GM18909 (cell line): ENCODE data around the gene XXYLT1.

Experiments used
- ATAC-seq: cut with Tn5 transposase; IDR thresholded peaks from one replicate; pipeline ENCODE4 v1.9.1; 2021; ENCODE audit warnings: mild to moderate bottlenecking; ENCODE audit not compliant: unreplicated experiment, poor library complexity

The XXYLT1 gene

DNA sequence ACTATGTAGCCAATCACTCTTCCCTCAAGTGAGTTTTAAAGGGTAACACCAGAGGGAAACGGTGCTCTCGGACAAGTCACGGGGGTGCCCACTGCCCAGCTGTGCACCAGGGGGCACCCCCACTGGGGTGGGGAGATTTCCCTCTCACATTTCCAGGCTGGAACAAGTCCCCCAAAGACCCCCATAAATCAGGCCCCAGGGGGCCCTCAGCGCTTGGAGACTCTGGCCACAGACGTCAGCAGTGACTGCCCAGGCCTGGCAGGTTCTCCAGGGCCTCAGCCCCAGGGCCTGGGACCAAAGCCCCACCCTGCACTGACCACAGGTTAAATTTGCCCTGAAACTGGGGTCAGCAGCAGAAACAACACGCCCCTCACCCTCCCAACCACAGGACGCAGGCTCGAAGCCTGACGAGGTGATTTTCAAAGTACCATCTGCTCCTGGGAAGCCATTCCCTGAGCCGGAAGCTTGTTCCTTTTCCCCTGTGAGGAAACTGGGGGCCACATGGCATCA, 17.0 kb downstream of the XXYLT1 start:
- ATAC-seq: no peak

- ATAC-seq: no peak
Measured at GRCh38 chr3:195251336-195252065, 19.5 kb downstream of the XXYLT1 start.

- ATAC-seq: no peak
Measured at GRCh38 chr3:195250473-195251251, 20.3 kb downstream of the XXYLT1 start.

- ATAC-seq: no peak
Measured at GRCh38 chr3:195249858-195250464, 21.0 kb downstream of the XXYLT1 start.

GRCh38 chr3:195249057-195249770, 21.7 kb downstream of the XXYLT1 start:
- no peak for ATAC-seq

DNA sequence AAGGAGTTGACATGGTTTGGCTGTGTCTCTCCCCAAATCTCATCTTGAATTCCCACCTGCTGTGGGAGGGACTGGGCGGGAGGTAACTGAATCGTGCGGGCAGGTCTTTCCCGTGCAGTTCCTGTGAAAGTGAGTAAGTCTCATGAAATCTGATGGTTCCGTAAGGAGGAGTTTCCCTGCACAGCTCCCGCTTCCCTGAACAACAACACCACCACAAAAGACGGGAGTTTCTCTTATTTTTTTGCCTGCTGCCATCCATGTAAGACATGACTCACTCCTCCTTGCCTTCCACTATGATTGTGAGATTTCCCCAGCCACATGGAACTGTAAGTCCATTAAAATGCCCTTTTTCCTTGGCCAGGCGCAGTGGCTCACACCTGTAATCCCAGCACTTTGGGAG, 22.7 kb downstream of the XXYLT1 start:
- no peak for ATAC-seq

DNA sequence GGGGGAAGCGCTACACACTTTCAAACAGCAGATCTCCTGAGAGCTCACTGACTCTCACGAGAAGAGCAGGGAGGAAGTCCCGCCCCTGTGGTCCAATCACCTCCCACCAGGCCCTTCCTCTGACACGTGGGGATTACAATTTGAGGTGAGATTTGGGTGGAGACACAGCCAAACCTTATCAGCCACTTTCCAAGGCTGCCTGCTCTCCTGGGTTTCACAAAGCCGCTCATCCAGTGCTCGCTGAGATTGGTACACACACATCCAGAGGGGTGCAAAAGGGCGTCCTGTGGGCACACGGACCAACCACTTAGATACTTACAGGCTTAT, 23.1 kb downstream of the XXYLT1 start:
- no peak for ATAC-seq

DNA sequence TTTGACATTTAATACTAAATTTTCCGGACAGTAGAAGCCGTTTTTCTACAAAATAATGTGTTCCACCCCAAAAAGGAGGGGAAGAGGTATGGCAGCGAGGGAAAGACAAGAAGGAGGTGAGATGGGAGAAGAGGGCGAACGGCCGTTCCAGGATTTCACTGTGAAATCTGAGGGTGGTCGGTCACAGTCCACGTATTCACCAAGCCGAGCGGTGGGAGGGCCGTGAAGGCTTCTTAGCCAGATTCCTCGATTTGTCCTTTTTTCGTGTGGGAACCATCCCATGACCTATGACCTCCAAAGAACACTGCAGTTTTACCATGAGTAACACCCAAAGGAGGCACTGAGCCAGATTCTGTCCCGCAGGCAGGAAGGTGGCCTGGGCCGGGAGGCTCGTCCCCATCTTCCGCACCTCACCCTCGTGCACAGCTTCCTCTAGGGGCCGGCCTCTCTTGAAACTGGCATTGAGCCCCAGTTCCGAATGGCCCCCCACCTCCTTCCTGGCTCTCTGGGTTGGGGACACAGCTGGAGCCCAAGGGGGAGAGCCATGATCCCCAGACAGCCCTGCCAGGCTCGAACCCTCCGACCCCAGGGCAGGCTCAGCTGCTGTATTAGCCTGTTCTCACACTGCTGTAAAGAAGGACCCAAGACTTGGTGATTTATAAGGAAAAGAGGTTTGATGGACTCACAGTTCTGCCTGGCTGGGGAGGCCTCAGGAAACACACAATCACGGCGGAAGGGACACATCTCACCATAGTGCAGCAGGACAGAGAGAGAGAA, 23.7 kb downstream of the XXYLT1 start:
- ATAC-seq: no peak

GRCh38 chr3:195246581-195246995, 24.4 kb downstream of the XXYLT1 start:
- ATAC-seq: no peak

DNA sequence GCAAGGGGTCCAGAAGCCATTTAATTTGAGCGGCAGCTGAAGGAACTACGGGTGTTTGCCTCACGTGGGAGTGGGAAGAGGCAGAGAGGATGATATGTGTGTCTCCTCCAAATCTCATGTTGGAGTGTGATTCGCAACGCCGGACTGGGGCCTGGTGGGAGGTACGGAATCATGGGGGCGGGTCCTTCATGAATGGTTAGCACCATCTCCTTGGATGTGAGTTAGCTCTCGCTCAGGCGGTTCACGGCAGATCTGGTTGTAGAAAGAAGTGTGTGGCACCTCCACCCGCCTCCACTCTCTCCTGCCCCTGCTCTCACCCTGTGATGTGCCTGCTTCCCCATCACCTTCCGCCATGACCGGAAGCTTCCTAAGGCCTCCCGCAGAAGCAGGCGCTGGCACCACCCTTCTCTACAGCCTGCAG, 25.4 kb downstream of the XXYLT1 start:
- no peak for ATAC-seq

DNA sequence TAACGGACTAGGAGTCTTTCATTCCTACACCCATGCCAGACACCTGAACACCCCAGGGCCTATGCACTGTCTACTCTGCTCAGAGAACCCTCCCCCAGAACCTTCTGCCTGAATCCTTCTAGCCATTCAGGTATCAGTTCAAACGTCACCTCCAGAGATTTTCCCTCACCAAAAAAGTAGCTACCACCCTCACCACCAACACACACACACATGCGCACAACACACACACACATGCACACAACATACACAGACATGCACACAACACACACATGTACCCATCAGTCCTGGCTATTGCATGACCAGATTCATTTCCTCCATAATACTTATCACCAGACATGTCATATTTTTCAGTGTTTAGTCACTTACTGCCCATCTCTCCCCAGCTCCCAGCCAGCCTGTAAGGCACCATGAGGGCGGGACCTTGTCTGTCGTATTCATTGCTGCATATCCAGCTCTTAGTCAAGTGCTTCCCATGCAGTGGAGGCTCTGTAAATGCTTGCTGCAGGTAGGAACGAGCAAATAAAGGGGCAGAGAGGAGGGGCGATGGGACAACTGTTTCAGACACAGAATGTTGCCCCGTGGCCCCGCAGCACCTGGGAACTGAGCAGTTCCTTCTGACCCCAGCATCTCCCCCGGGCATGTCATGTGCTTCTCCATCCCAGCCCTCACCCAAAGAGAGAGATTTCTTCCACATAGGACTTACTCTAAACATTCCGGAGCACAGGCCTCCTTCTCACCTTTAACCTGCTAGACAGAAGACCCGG, 29.2 kb downstream of the XXYLT1 start:
- ATAC-seq: no peak

DNA sequence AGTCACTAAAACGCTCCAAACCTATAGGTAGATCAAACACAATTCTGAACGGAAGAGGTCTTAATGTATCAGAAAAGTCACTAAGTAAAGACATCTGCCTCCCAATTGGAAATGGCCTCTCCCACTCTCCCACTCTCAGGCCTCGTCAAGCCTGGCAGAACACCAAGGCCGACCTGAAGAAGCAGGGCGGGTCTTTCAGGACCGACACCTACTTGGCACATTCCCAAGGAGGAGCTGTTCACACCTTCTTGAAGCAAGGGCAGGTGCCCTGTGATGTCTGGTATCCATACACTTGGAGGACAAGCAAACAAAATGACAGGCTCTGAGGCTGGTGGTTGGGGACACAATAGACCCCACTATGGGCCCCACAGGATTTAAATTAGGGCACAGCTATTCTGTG, 30.0 kb downstream of the XXYLT1 start:
- ATAC-seq: no peak

- ATAC-seq: no peak
Measured at GRCh38 chr3:195240171-195240701, 30.7 kb downstream of the XXYLT1 start.

GRCh38 chr3:195239121-195239520, 31.8 kb downstream of the XXYLT1 start:
- no peak for ATAC-seq

DNA sequence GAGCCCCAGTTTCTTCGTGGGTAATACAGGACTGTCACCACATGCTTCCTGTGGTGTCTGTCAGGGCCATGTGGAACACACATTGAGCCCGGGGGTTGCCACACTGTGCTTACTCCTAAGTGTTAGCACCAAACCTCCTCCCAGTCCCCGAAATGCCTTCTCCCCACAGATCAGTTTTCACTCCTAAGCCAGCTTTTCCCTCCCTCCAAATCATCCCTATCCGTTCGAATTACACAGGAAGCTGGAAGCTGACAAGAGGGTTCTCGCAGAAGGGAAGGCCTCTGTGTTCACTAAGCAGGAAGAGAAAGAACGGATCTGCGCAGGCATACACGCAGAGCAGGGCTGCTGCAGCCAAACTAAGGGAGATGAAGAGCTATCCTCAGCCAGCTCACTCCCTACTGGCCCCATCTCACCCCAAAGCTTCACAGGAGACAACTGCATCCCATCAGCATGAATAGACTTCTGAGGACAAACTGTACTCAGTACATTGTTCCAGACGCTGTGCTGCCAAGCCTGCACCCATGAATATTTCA, 32.3 kb downstream of the XXYLT1 start:
- ATAC-seq: no peak

DNA sequence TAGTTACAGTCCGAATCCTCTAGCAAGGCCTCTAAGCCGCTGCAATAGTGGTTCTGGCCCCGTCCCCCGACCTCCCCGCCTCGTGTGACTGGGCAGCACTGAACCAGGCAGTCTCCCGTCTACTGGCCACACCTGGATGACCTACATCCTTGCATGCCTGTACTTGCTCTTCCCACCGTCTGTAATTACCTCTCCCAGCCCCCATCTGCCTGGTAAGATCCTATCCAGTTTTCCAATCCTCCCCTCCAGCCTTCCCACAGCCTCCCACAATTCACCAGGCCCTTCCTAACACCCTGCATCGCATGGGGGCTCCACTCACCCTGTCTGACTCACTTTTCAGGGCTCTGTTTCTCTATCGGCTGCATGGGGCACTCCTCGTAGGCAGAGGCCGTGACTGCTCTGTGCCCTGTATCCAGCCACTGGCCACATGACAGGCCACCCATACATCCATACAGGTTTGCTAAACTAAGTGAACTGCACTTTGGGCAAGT, 32.8 kb downstream of the XXYLT1 start:
- ATAC-seq: no peak

GRCh38 chr3:195236801-195237570, 34.0 kb downstream of the XXYLT1 start:
- no peak for ATAC-seq
